Sigmoid colon (tissue), 3 donors: ENCODE data around the gene CTNND2.

Experiments
- CTCF ChIP-seq, 4 experiments: fragments of 450-650 bp in 3 of 4; fragments of 200-600 bp in 1 of 4; IDR thresholded peaks; one replicate each; pipeline ENCODE4 v1.5.1; 2016 to 2019; ENCODE audit warnings: antibody characterized with exemption in 4 of 4, mild to moderate bottlenecking in 3 of 4, moderate library complexity in 2 of 4
- POLR2A ChIP-seq, 2 donors: fragments of 450-650 bp; IDR thresholded peaks; one replicate each; pipeline ENCODE4 v1.6.1; 2016; ENCODE audit warnings: antibody characterized with exemption in 2 of 2, mild to moderate bottlenecking in 2 of 2, moderate library complexity in 2 of 2

GRCh38 chr5:11396917-11397316, 507.3 kb downstream of the CTNND2 start:
- TF ChIP-seq CTCF (IDR thresholded peaks at IDR 0.05) (no peak), POLR2A (IDR thresholded peaks at IDR 0.05) (no peak)
